ENCODE results near the gene ME3. TPM values are rescaled to one million over a fixed set of nuclear protein-coding genes. Genes with fewer than 3 reads are reported as not detected.

The ME3 gene
- total RNA-seq, 1 experiment from 2014 or later, result 0.30 TPM

DNA sequence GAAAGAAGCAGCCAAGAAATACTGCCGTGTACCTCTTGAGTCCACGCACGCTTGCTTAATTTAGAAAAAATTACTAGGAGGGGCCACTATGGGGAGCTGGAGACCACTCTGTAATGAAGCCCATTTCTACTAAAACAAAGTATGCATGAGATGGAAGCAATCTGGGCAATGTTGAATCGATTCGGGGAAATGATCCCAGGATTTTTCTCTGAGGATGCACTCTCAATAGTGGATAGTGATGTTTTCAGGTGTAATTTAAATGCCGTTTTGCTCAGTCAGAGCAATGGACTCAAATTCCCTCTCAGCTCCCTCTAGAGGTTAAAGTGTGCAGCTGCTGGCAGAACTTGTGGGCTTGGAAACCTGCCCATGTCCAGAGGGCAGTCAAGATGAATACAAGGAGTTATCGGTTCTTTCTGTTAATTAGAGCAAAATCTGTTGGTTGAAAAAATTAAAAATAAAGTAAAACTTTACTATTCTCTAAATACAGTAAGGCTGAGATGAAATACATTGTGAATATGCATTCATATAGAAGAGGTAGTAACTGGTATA, 64.1 kb downstream of the ME3 start:
- DNase-seq (ENCODE audit: low read depth, low spot score) (peak; percentile 67), ATAC-seq (peak; percentile 89)
- Histone ChIP-seq H4K20me1 (ENCODE audit: insufficient read depth) (no peaks in the 10 kb centered on the region), H3K27ac (ENCODE audit: low read depth, low read length) (no peak overlapping the region), H3K4me2 (ENCODE audit: low read length) (peak overlapping the region; percentile 64), H3K4me1 (ENCODE audit: control insufficient read depth in 1 of 2, insufficient read depth in 2 of 2, low read length in 2 of 2) (peaks cover 0 to 7% of the 10 kb centered on the region in 2 experiments; a peak in 1 of 4 replicates), H2AFZ (ENCODE audit: low read depth, low read length, poor library complexity, severe bottlenecking) (peak overlapping the region; percentile 71), H3K36me3 (ENCODE audit: control insufficient read depth in 1 of 2, insufficient read depth in 2 of 2, low read length in 2 of 2) (no peaks in the 10 kb centered on the region), H3K4me3 (replicated peaks in 1 of 2; ENCODE audit: low read depth in 1 of 2, low read length in 2 of 2) (peak overlapping the region; percentile 4 to 18; a peak in 2 of 4 replicates), H3K9me2 (ENCODE audit: insufficient read depth) (no peaks in the 10 kb centered on the region), H3K79me2 (ENCODE audit: insufficient read depth, low read length) (no peaks in the 10 kb centered on the region), H3K9ac (ENCODE audit: low read length) (no peak overlapping the region), H3K27me3 (ENCODE audit: insufficient read depth, low read length) (no peaks in the 10 kb centered on the region), H3K9me3 (ENCODE audit: control insufficient read depth in 1 of 2, insufficient read depth in 1 of 2, low read depth in 1 of 2, low read length in 2 of 2) (no peaks in the 10 kb centered on the region)
- ChIA-PET RAD21 (ENCODE audit: low non-redundant PET in 1 of 2, low total read pairs in 2 of 2, uncharacterized antibody in 2 of 2, unreplicated experiment in 2 of 2) (interaction anchor here (0.7 to 1.6 kb wide), 3 partner anchors 125 to 194 kb away, joined by 3 read pairs; no protein-coding TSS in a partner anchor), CTCF (interaction anchor here (0.6 to 2.9 kb wide), 37 partner anchors 8 to 754 kb away, joined by 3 to 27 read pairs (median 4); partner anchors contain the start of genes CCDC83 and PRSS23), POLR2A (no interaction called here)
- TF ChIP-seq, protein P1, sequence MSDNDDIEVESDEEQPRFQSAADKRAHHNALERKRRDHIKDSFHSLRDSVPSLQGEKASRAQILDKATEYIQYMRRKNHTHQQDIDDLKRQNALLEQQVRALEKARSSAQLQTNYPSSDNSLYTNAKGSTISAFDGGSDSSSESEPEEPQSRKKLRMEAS (IDR thresholded peaks at IDR 0.05), result peak; percentile 16; the same call in 1 of the 2 replicates
- peak; percentile 52; the same call in 1 of the 2 replicates for TF ChIP-seq CBX3 (IDR thresholded peaks at IDR 0.05; ENCODE audit: low read depth)
- TF ChIP-seq CTCF (IDR thresholded peaks at IDR 0.05 in 2 of 3, conservative IDR thresholded peaks at IDR 0.05 in 1 of 3; ENCODE audit: borderline replicate concordance in 1 of 3, insufficient read depth in 1 of 3, low read depth in 2 of 3, low read length in 2 of 3), result peak; percentile 93 to 100 (median 99)
- TF ChIP-seq CEBPB (IDR thresholded peaks at IDR 0.05; ENCODE audit: low read depth), result no peak
- TF ChIP-seq RAD21 (IDR thresholded peaks at IDR 0.05; ENCODE audit: low read depth), result peak; percentile 75
- intact Hi-C loops (cut with micrococcal nuclease), result loop anchor here (1.0 to 10.0 kb wide), 5 partner anchors 152 to 754 kb away; partner anchors contain the start of genes CCDC83 and PRSS23
- no TSS peak for BruUV-seq (replicated peaks)

Measured in HCT116 (cell line).